NCI-H1694 treated with DMSO at 0.1 percent for 48 hours (cell line): ENCODE measurements around the gene ABLIM1.

Experiments used
- DNase-seq: peaks from one replicate; lab custom pipeline; 2025; lab: John Stamatoyannopoulos, UW

ABLIM1 gene

DNA sequence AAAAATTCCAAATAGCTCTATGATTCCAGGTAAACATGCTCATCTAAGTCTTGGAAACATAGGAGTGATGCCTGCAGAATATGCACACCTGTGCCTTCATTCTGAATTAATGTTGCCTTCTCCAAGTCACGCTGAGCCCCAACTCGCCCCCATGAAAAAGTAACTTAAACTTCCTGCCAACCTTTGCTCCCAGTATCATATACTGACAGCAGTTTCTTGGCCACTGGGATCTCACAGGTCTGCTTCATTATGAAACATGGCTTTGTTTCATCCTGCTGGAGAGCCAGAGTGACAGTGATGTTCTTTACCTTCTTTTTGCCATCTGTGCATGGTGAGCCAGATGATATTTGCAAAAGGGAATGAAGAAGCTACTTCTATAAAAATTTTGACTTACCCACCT is 34.9 kb downstream of the ABLIM1 start:
- no peak for DNase-seq

- no peak for DNase-seq
These were observed 39.4 kb downstream of the ABLIM1 start for GRCh38 chr10:114618722-114619121.

DNA sequence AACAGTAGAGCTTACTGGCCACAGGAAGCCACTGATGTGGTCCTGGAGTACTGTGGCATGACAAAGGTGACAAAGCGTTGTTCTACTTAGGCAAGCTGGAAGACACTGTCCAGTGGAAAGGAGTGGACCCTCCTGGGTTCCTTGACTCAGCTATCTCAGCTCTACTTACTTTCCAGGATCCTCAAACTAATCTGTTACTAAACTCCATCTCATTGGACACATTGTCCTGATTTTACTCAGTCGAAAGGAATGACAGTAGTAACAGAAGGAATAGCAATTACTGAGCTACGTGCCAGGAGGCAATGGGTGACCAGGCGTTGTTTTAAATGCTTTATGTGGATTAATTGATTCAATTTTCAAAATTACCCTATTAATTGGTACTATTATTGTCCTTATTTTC is 41.6 kb downstream of the ABLIM1 start:
- no peak for DNase-seq

DNA sequence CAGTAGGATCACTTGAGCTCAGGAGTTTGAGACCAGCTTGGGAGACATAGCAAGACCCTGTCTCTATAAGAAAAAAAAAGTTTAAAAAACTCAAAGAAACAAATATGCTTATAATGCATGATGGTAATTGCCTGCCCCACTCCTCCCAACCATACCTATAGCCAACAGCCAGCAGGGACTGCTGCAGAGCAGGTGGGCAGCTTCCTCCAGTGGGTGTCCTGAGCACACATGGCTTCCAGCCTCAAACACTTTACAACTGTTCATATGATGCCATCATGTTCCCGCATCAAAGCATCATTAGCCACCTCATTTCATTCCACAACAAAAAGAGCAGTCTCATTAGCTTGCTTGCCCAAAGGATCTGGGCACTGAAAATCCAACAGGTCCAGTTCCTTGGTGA is 42.0 kb downstream of the ABLIM1 start:
- no peak for DNase-seq

DNA sequence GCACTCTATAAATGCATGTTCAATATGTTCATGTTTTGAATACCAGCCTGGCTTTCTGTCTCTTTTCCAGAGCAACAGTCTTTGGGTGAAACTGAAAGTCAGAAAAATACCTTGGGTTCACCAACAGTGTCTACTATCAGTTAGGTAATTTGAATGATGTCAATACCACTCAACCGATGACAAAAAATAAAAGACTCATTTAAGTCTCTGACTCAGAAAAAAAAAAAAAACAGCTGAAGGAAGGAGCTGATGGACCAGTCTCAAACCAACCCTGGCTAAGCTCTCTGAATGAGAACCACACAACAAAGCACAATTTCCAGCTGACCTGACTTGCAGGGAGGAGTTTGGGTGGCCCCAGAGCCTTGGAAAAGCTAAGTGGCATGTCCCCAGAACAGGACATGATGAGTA is 42.5 kb downstream of the ABLIM1 start:
- DNase-seq, result no peak

DNA sequence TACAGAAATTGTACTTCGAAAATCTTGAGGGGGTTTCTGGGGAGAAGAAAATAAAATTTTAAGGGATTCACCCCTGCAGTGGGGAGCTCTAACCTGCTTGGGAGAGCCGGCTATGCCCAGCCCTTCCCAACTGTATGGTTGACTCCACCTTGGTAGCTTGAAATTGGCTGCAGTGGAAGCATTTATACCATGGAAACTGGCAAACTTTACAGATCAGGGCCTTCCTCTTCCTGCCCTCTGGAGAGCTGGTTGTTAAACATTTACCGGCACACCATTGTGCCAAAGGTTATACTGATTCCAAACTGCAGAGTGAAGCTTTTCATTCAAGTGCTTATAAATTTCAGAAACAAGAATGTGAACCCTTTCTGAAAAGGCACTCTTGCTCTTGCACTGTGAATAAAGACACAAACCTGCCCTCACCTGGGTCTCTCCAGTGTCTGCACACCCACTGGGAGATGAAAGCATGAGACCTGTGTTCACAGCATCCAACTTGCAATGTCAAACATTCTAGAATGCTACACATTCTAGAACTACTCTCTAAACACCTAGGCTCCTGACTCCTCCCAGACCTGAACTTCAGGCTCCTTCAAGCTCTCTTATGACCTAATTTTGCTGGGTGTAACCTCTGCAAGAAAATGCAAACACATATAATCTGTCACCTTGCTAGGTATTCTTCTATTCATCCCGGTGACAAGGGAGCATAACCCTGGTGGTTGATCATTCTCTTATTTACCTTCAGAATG is 44.7 kb downstream of the ABLIM1 start:
- no peak for DNase-seq

- no peak for DNase-seq
These were observed 46.5 kb downstream of the ABLIM1 start for GRCh38 chr10:114611617-114612016.

- no peak for DNase-seq
These were observed 48.3 kb downstream of the ABLIM1 start for GRCh38 chr10:114609518-114610426.

GRCh38 chr10:114607358-114607998 is 50.6 kb downstream of the ABLIM1 start:
- DNase-seq, result no peak

DNA sequence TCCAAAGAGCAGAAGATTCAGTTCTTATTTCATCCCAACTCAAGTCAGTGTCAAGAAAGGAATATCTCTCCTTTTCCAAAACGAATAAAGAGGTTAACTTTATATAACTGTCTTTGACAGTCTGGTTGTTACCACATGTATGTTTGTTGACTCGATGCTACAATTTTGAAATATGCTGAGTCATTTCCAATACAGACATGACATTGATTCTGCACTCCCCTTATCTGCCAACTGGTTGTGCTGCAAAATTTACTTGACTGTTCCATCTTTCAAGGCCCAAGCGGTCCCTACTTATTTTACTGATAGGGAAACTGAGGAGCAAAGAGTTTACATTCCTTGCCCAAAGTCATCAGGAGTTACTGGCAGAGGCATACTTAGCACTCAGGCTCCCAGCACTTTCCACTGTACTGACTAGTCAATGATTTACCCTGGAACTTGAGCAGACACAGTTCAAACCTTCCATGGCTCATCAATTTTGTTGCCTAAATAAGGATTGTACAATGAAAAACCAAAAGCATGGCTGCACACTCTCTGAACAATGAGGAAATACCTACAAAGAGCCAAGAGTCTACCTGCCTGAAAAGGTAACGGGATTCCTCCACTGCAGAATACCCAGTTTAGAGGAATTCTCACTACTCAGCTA is 52.8 kb downstream of the ABLIM1 start:
- no peak for DNase-seq

DNA sequence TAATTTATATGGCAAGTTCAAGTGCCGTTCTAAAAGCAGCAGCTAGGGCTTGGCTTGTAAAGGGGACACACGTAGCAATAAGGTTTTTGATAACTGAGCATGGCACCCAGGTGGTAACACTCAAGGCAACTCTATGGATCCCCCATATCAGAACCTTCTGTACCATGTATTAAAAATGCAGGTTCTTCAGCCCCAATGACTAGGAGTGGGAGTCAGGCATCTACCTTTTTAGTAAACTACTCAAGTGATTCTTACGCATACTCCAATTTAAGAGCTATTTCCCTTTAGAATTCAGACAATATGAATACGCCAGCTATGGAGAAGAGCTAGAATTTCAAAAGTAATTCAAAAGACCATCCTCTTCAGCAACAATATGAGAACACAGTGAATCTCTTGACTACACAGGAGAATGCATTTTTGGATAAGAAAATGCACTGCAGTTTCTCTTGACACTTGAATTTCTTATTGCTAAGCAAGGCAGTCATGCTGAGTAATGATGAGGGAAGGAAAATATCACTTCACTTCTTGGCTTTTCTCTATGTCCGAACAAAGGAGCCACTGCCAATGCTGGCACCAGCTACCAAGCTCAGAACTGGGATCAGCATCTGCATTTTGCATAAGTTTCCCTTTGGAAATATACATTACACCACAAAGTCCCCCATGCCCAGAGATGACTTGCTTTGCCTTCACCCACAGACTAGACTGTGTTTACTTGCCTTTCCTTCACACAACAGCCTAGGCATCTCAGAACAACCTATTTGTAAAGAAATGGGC is 53.5 kb downstream of the ABLIM1 start:
- no peak for DNase-seq

DNA sequence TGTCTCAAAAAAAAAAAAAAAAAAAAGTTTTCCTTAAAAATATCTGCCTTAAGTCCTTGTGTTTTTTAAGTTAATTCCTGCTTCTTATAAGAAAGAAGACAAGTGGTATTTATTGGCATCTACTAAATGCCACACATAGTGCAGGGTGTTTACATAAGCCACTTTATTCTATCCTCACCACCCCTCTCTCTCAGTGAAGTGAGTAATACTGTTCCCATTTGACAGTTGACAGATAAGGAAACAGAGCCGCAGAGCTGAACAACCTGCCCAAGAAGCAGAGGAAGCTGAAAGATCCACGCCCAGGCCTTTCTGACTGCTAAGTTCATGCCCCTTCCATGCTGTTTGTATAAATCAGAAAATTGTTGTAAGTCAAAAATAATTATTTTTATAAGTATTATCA is 54.1 kb downstream of the ABLIM1 start:
- DNase-seq, result no peak

DNA sequence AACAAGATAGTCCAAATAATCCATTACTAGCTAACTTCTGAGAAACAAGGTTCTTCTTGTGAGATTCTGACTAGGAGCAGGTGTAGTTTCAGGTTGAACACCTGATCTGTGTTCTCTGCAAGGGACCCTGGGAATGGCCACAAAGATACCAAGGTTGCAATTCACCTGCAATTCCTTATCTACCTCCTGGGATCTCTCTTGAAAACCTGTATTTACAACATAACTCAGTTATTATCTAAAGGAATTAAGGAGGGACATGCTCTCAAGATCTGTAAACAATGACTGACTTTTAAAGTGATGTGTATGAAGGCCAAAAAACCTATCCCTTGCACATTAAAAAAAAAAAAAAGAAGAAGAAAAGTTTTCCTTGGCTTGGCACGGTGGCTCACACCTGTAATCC is 54.8 kb downstream of the ABLIM1 start:
- no peak for DNase-seq

- no peak for DNase-seq
These were observed 58.0 kb downstream of the ABLIM1 start for GRCh38 chr10:114600057-114600456.

DNA sequence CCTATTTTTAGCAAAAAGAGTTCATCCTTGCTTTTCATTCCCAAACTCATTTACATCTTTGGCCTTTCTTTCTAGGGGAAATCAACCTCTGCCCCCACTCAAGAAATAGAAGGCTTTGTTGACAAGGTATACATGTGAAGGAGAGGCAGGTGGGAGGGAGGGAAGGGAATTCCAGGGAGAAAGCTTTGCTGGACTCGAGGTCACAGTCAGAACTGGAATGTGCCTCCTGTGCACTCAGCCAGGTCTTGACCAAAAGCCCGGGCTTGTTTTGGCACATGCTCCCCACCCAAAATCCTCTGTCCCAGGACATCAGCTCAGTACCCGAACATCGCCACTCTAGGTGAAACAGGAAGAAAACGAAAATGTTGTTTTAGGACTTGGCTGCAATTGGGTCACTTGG is 61.3 kb downstream of the ABLIM1 start:
- DNase-seq, result no peak

DNA sequence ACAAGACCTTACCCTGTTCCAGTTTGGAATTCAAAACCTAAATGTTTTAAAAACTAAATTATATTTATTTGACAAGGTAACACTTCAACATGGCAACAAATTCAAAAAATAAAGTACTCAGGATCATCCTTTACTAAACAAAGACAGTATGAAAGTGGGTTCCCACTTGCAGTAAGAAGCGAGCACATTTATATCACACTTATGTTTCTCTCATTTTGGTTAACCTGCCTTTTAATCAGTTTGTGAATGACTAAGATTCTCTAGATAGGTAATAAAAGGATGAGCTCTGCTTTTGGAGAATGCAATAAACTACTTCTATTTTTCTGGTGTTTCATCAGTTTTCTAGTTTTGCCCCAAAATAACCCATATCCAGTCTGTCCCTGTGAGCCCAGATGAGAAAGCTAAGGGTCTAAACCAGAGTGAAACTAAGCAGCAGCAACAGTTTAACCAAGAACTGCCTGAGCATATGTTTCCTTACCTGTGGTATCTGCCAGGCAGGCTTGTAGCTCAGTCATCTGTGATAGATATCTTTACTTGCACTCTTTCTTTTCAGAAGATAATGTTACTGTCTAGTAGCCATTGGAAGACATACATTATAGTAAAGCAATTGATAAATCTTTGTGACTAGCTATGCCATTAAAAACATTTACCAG is 64.1 kb downstream of the ABLIM1 start:
- DNase-seq, result no peak

DNA sequence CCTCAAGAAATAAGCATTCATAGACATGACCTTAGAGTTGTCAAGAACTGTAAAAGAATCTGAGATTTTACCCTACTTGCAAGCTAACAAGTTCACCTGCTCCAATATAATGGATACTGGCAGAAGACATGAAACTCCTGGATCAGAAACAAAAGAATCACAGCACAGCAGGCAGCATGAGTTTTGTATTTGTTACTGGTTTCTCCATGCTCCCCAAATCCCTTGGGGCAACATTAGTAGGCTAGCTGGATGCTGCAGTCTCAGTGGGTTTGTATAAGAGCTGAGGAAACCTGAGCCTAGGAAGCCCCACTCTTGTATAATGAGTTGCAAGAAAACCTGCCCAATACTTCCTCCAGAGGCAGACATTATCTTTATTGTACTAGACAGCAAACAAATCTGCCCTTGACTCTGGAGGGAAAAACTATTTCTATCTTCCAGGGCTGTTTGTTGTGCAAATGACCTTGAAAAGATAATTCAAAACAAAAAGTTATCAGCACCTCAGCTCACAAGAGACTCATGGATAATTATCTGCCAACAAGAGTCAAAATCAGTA is 64.8 kb downstream of the ABLIM1 start:
- DNase-seq, result no peak

DNA sequence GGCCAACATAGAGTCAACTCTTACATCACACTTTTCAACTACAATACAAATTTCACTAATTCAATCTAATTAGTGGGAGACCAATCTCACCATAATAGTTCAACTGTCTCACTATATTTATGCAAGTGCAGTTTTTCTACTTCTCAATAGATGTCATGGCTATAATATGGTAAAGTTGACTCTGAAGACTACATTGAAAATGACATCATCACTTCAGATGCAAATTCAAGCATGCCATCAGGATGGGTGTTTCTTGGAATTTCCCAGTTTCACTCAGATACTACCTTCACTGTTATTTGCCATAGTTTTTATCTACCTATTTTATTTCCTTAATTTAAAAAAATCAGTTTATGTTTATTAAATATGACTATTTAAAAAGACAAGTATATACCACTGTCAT is 67.1 kb downstream of the ABLIM1 start:
- DNase-seq, result no peak

GRCh38 chr10:114584419-114584818 is 73.7 kb downstream of the ABLIM1 start:
- DNase-seq, result no peak

DNA sequence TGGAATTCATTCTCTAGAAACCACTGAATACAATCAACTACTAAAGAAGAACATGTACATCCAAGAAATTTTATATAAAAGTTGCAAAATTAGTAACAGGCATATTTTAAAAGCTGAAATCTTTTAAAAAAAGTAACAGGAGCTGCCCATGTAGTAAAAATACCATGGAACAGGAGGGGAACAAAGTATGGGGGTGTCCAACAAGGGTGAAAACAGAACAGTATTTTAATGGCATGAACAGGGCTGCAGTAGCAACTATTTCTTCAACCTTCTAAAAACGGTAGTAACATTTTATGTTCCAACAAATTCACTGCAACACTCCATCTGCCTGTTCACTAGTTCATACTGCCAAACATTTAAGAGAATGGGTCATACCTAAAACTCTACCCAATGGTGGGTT is 77.0 kb downstream of the ABLIM1 start:
- no peak for DNase-seq

- DNase-seq, result no peak
These were observed 80.9 kb downstream of the ABLIM1 start for GRCh38 chr10:114577133-114577532.
